22Rv1 (cell line): ENCODE data around the gene LITAF.

Experiments used
- CTCF ChIP-seq: fragments of 450-650 bp; IDR thresholded peaks from 2 replicates; pipeline ENCODE4 v1.5.1; 2017; ENCODE audit warnings: mild to moderate bottlenecking
- ZFX ChIP-seq: fragments of 450-650 bp; IDR thresholded peaks from 2 replicates; pipeline ENCODE4 v1.6.1; 2017; ENCODE audit warnings: antibody characterized with exemption, borderline replicate concordance

- TF ChIP-seq CTCF (no peak), ZFX (no peak)
Observed at GRCh38 chr16:11570806-11571205, 15.9 kb downstream of the LITAF start.
